Peyer's patch (tissue), 4 donors: ENCODE results near the gene TNFRSF1A. TPM values are rescaled to one million over a fixed set of nuclear protein-coding genes. Genes with fewer than 3 reads are reported as not detected.
"Not testable (repeated sequence)": the region's sequence is repeated elsewhere in the genome, so short reads cannot be mapped to it uniquely, and the experiment has no call there.

Experiments
- DNase-seq, 3 donors: peaks; one replicate each; pipeline ENCODE4 v3.0.0-alpha.2; 2017 to 2019
- H3K27ac ChIP-seq, 4 donors: fragments of 200-600 bp; sonication (generic); one replicate each; pipeline ENCODE4 v1.5.1; 2016 to 2019
- H3K27me3 ChIP-seq, 2 donors: fragments of 200-600 bp; sonication (generic); one replicate each; pipeline ENCODE4 v1.5.1; 2019
- H3K36me3 ChIP-seq, 3 donors: fragments of 200-600 bp; sonication (generic); one replicate each; pipeline ENCODE4 v1.5.1; 2016 to 2019
- H3K4me1 ChIP-seq, 4 donors: fragments of 200-600 bp; sonication (generic); one replicate each; pipeline ENCODE4 v1.5.1; 2016 to 2019
- H3K4me3 ChIP-seq, 4 donors: fragments of 200-600 bp; sonication (generic); 1 replicate in 3 of 4; 2 replicates in 1 of 4; pipeline ENCODE4 v1.5.1; 2016 to 2019; ENCODE audit warnings: mild to moderate bottlenecking in 1 of 4
- H3K9me3 ChIP-seq, 4 donors: fragments of 200-600 bp; sonication (generic); one replicate each; pipeline ENCODE4 v1.5.1; 2016 to 2019; ENCODE audit warnings: mild to moderate bottlenecking in 1 of 4
- CTCF ChIP-seq, 6 experiments: fragments of 450-650 bp in 4 of 6; fragments of 200-600 bp in 2 of 6; sonication (generic) in 1 of 6; IDR thresholded peaks; one replicate each; pipeline ENCODE4 v1.5.1; 2017 to 2019; ENCODE audit warnings: antibody characterized with exemption in 6 of 6, mild to moderate bottlenecking in 3 of 6, moderate library complexity in 1 of 6
- POLR2A ChIP-seq, 2 donors: fragments of 450-650 bp; IDR thresholded peaks; one replicate each; pipeline ENCODE4 v1.5.1; 2017; ENCODE audit warnings: antibody characterized with exemption in 2 of 2, mild to moderate bottlenecking in 2 of 2, moderate library complexity in 2 of 2
- total RNA-seq, 4 donors: library from RNA; depleted of rRNA; stranded (reverse); fragments of >200 nt; gene quantifications; one replicate each; pipeline ENCODE4 v1.1.0, GENCODE V29; 2016

The TNFRSF1A gene
- total RNA-seq, 4 donors from 2014 or later, result 90.8 to 547 (median 393) TPM

- Histone ChIP-seq H3K36me3 (no peaks in the 10 kb centered on the region), H3K4me3 (no peak overlapping the region), H3K9me3 (no peaks in the 10 kb centered on the region), H3K4me1 (peaks cover 8 to 42% (median 9%) of the 10 kb centered on the region in 4 donors), H3K27me3 (no peaks in the 10 kb centered on the region), H3K27ac (peak overlapping the region in 3 of 4 donors; percentile 56 to 99 (median 85))
- TF ChIP-seq POLR2A (IDR thresholded peaks at IDR 0.05), result peak in 1 of 2 donors; percentile 46
- no peak for TF ChIP-seq CTCF (IDR thresholded peaks at IDR 0.05)
- peak in 2 of 3 donors; percentile 73 to 88 for DNase-seq
Measured at GRCh38 chr12:6345319-6346091, 3.6 kb upstream of the TNFRSF1A start.

- Histone ChIP-seq H3K4me1 (peaks cover 8 to 45% (median 9%) of the 10 kb centered on the region in 4 donors), H3K27ac (peak overlapping the region in 3 of 4 donors; percentile 58 to 100 (median 99))
- H3K27me3 ChIP-seq, H3K9me3 ChIP-seq, H3K4me3 ChIP-seq, H3K36me3 ChIP-seq, DNase-seq: not testable (repeated sequence)
Measured at GRCh38 chr12:6344101-6344660, 2.3 kb upstream of the TNFRSF1A start.

GRCh38 chr12:6343518-6343917, 1.6 kb upstream of the TNFRSF1A start:
- Histone ChIP-seq H3K4me3 (no peak overlapping the region), H3K27ac (peak overlapping the region; percentile 84 to 100 (median 97)), H3K4me1 (peaks cover 8 to 52% (median 9%) of the 10 kb centered on the region in 4 donors), H3K36me3 (no peaks in the 10 kb centered on the region), H3K9me3 (no peaks in the 10 kb centered on the region), H3K27me3 (no peaks in the 10 kb centered on the region)
- DNase-seq, result no peak
- TF ChIP-seq POLR2A (IDR thresholded peaks at IDR 0.05), result no peak

GRCh38 chr12:6342140-6342889, 439 bp upstream of the TNFRSF1A start:
- peaks cover 9 to 64% (median 13%) of the 10 kb centered on the region in 4 donors for H3K4me1 ChIP-seq
- no peak for DNase-seq
- TF ChIP-seq CTCF (IDR thresholded peaks at IDR 0.05), result no peak
- no peak for TF ChIP-seq POLR2A (IDR thresholded peaks at IDR 0.05)
- peak overlapping the region; percentile 84 to 100 (median 97) for H3K27ac ChIP-seq
- H3K27me3 ChIP-seq, result no peaks in the 10 kb centered on the region
- H3K4me3 ChIP-seq, result peak overlapping the region; percentile 57 to 97 (median 74)
- no peaks in the 10 kb centered on the region for H3K9me3 ChIP-seq
- no peaks in the 10 kb centered on the region for H3K36me3 ChIP-seq

- no peak for TF ChIP-seq CTCF (IDR thresholded peaks at IDR 0.05)
- H3K4me1 ChIP-seq, result peaks cover 5 to 67% (median 23%) of the 10 kb centered on the region in 4 donors
- no peak for DNase-seq
- no peaks in the 10 kb centered on the region for H3K36me3 ChIP-seq
- peak overlapping the region; percentile 57 to 97 (median 74) for H3K4me3 ChIP-seq
- no peaks in the 10 kb centered on the region for H3K9me3 ChIP-seq
- H3K27ac ChIP-seq, result peak overlapping the region; percentile 84 to 100 (median 97)
- H3K27me3 ChIP-seq, result no peaks in the 10 kb centered on the region
Measured at GRCh38 chr12:6340745-6341416, 995 bp downstream of the TNFRSF1A start.

GRCh38 chr12:6340032-6340638, 1.7 kb downstream of the TNFRSF1A start:
- peak in 1 of 3 donors; percentile 72 for DNase-seq
- peaks cover 4 to 67% (median 26%) of the 10 kb centered on the region in 4 donors for H3K4me1 ChIP-seq
- TF ChIP-seq CTCF (IDR thresholded peaks at IDR 0.05), result peak in 1 of 6 experiments; percentile 2
- peak; percentile 86 to 94 for TF ChIP-seq POLR2A (IDR thresholded peaks at IDR 0.05)
- no peaks in the 10 kb centered on the region for H3K27me3 ChIP-seq
- peak overlapping the region; percentile 84 to 100 (median 97) for H3K27ac ChIP-seq
- no peaks in the 10 kb centered on the region for H3K9me3 ChIP-seq
- H3K4me3 ChIP-seq, result peak overlapping the region; percentile 57 to 97 (median 74)
- no peaks in the 10 kb centered on the region for H3K36me3 ChIP-seq
